SK-N-SH (cell line): ENCODE measurements around the gene LSG1. TPM values are rescaled to one million over a fixed set of nuclear protein-coding genes. Genes with fewer than 3 reads are reported as not detected.
"Not testable (repeated sequence)": the region's sequence is repeated elsewhere in the genome, so short reads cannot be mapped to it uniquely, and the experiment has no call there.

Source experiments
- CTCF ChIA-PET: fragments of 300-600, 350-600 bp; formaldehyde crosslinking; extraction: SDS; loops from one replicate; lab custom pipeline; 2021; lab: Yijun Ruan, JAX
- POLR2A ChIA-PET: fragments of 350-600 bp; sonication (Branson Sonifier 250); formaldehyde crosslinking; extraction: SDS; loops from one replicate; lab custom pipeline; 2020; ENCODE audit warnings: antibody characterized with exemption, inconsistent platforms; lab: Yijun Ruan, JAX
- DNase-seq: peaks from one replicate; pipeline ENCODE4 v3.0.0; 2012
- H2AFZ ChIP-seq: fragments of 200-600 bp; sonication (generic); 2 replicates; pipeline ENCODE4 v1.8.1; 2016; ENCODE audit warnings: antibody characterized with exemption, mild to moderate bottlenecking, low read depth
- H3F3A ChIP-seq: fragments of 200-600 bp; sonication (generic); replicated peaks from 2 replicates; pipeline ENCODE3; 2016; ENCODE audit warnings: antibody characterized with exemption, mild to moderate bottlenecking; ENCODE audit not compliant: insufficient read depth
- H3K27ac ChIP-seq, 2 experiments: fragments of 200-500 bp in 1 of 2; fragments of 200-600 bp in 1 of 2; sonication (Bioruptor generic) in 1 of 2; sonication (generic), shearing (Covaris generic) in 1 of 2; 2 replicates each; pipeline versions ENCODE4 v1.5.1 to v1.6.1; 2014 to 2016; ENCODE audit warnings: low read depth in 2 of 2, inconsistent platforms in 1 of 2, low read length in 1 of 2, mild to moderate bottlenecking in 1 of 2, mixed read lengths in 1 of 2
- H3K27me3 ChIP-seq: fragments of 200-600 bp; sonication (generic), shearing (Covaris generic); 2 replicates; pipeline ENCODE4 v1.6.1; 2016; ENCODE audit warnings: mixed run types; ENCODE audit not compliant: insufficient read depth
- H3K36me3 ChIP-seq, 2 experiments: fragments of 200-500 bp in 1 of 2; fragments of 200-600 bp in 1 of 2; sonication (Bioruptor generic) in 1 of 2; sonication (generic) in 1 of 2; replicated peaks in 1 of 2; 2 replicates each; pipeline versions ENCODE3 to v1.5.1; 2014 to 2016; ENCODE audit warnings: low read length in 1 of 2, mild to moderate bottlenecking in 1 of 2; ENCODE audit not compliant: insufficient read depth in 2 of 2, control insufficient read depth in 1 of 2
- H3K4me1 ChIP-seq, 2 experiments: fragments of 200-500 bp in 1 of 2; fragments of 200-600 bp in 1 of 2; sonication (Bioruptor generic) in 1 of 2; sonication (generic), shearing (Covaris generic) in 1 of 2; 2 replicates each; pipeline versions ENCODE4 v1.5.1 to v1.6.1; 2014 to 2016; ENCODE audit warnings: low read depth in 1 of 2, low read length in 1 of 2, mixed run types in 1 of 2; ENCODE audit not compliant: insufficient read depth in 2 of 2, control insufficient read depth in 1 of 2
- H3K4me2 ChIP-seq: fragments of 200-600 bp; sonication (generic), shearing (Covaris generic); 2 replicates; pipeline ENCODE4 v1.6.1; 2017; ENCODE audit warnings: mixed run types
- H3K4me3 ChIP-seq, 2 experiments: fragments of 200-500 bp in 1 of 2; fragments of 200-600 bp in 1 of 2; sonication (Bioruptor generic) in 1 of 2; sonication (generic), shearing (Covaris generic) in 1 of 2; 2 replicates each; pipeline versions ENCODE4 v1.5.1 to v1.8.1; 2014 to 2016; ENCODE audit warnings: low read depth in 2 of 2, inconsistent platforms in 1 of 2, low read length in 1 of 2, mild to moderate bottlenecking in 1 of 2, mixed read lengths in 1 of 2, moderate library complexity in 1 of 2
- H3K79me2 ChIP-seq: fragments of 200-600 bp; sonication (generic); 2 replicates; pipeline ENCODE4 v1.8.1; 2017; ENCODE audit warnings: mild to moderate bottlenecking; ENCODE audit not compliant: insufficient read depth
- H3K9ac ChIP-seq: fragments of 200-600 bp; sonication (generic); 2 replicates; pipeline ENCODE4 v1.6.1; 2017; ENCODE audit warnings: mixed run types
- H3K9me2 ChIP-seq: fragments of 200-600 bp; sonication (generic); 2 replicates; pipeline ENCODE4 v1.6.1; 2017; ENCODE audit warnings: mixed run types
- H3K9me3 ChIP-seq: fragments of 200-600 bp; sonication (generic); 2 replicates; pipeline ENCODE4 v1.6.1; 2017; ENCODE audit warnings: mixed run types, mild to moderate bottlenecking, moderate library complexity
- H4K20me1 ChIP-seq: fragments of 200-600 bp; sonication (generic); 2 replicates; pipeline ENCODE4 v1.6.1; 2017; ENCODE audit warnings: mild to moderate bottlenecking, mixed run types; ENCODE audit not compliant: insufficient read depth
- EZH2phosphoT487 ChIP-seq: fragments of 200-600 bp; sonication (generic); IDR thresholded peaks from 2 replicates; pipeline ENCODE4 v1.6.1; 2017; ENCODE audit warnings: low read depth, mixed run types, mild to moderate bottlenecking, antibody characterized with exemption, moderate library complexity, borderline replicate concordance
- GABPA ChIP-seq: IDR thresholded peaks from 2 replicates; pipeline ENCODE4 v1.4.0; 2012; ENCODE audit warnings: low read depth, mild to moderate bottlenecking
- GATA2 ChIP-seq: sonication (generic); formaldehyde crosslinking; IDR thresholded peaks from 2 replicates; pipeline ENCODE4 v1.5.0; 2020; ENCODE audit warnings: mild to moderate bottlenecking, missing genetic modification reagents
- JUND ChIP-seq: IDR thresholded peaks from 2 replicates; pipeline ENCODE4 v1.4.0; 2012
- WGBS: methylation state at CpG from one replicate; pipeline ENCODE4 v1.1.6; 2017; ENCODE audit warnings: low lambda C conversion rate; 5-methylcytosine and 5-hydroxymethylcytosine counted together
- polyA plus RNA-seq, 3 experiments: library from polyadenylated mRNA; depleted of rRNA; stranded (reverse); fragments of >200 nt; gene quantifications; 2 replicates each; pipeline ENCODE4 v1.2.3, GENCODE V29; 2012
- TF ChIP-seq, protein P1 (sequence below): IDR thresholded peaks from 2 replicates; pipeline ENCODE4; 2012
- TF ChIP-seq, protein P2 (sequence below): fragments of 150-350 bp; IDR thresholded peaks from 2 replicates; pipeline ENCODE4 v1.6.1; 2017; ENCODE audit warnings: antibody characterized with exemption, low read length, low read depth, borderline replicate concordance

Gene LSG1
- polyA plus RNA-seq, 1 of the 3 experiments (the other 2 are of a cell fraction) = 35.1 TPM

DNA sequence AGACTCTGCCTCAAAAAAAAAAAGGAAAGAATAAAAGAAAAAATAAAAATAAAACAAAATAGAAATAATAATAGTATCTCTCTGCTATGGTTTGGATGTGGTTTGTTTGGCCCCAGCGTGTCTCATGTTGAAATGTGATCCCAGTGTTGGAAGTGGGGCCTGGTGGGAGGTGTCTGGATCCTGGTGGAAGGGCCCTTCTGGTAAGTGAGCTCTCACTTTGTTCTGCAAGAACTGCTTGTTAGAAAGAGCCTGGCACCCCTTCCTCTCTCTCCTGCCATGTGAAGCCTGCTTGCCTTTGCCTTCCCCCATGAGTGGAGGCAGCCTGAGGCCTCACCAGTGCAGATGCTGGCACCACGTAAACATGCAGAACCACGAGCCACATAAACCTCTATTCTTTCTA, 65.0 kb downstream of the LSG1 start:
- Histone ChIP-seq H3K9me2 (no peaks in the 10 kb centered on the region), H3K9me3 (no peaks in the 10 kb centered on the region), H4K20me1 (no peaks in the 10 kb centered on the region), H3K27me3 (no peaks in the 10 kb centered on the region), H3K4me2 (no peak overlapping the region), H3K4me3 (no peak overlapping the region), H3K4me1 (peaks cover 0 to 7% of the 10 kb centered on the region in 2 experiments; a peak in 1 of 4 replicates), H2AFZ (no peak overlapping the region), H3K79me2 (no peaks in the 10 kb centered on the region), H3K9ac (no peak overlapping the region), H3K27ac (no peak overlapping the region), H3K36me3 (peaks cover 0 to 8% of the 10 kb centered on the region in 2 experiments), H3F3A (peaks cover 12% of the 10 kb centered on the region)
- DNase-seq = no peak
- 95% methylated on average over 3 of the region's 3 CpGs for WGBS
- TF ChIP-seq, protein P1, sequence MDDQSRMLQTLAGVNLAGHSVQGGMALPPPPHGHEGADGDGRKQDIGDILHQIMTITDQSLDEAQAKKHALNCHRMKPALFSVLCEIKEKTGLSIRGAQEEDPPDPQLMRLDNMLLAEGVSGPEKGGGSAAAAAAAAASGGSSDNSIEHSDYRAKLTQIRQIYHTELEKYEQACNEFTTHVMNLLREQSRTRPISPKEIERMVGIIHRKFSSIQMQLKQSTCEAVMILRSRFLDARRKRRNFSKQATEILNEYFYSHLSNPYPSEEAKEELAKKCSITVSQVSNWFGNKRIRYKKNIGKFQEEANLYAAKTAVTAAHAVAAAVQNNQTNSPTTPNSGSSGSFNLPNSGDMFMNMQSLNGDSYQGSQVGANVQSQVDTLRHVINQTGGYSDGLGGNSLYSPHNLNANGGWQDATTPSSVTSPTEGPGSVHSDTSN = no peak
- no peak for TF ChIP-seq JUND
- no peak for TF ChIP-seq GABPA
- TF ChIP-seq EZH2phosphoT487 = no peak
- POLR2A ChIA-PET = no interaction called here
- CTCF ChIA-PET = interaction anchor here (3.5 kb wide), 1 partner anchor 12 kb away, joined by 31 read pairs; no protein-coding TSS in a partner anchor

DNA sequence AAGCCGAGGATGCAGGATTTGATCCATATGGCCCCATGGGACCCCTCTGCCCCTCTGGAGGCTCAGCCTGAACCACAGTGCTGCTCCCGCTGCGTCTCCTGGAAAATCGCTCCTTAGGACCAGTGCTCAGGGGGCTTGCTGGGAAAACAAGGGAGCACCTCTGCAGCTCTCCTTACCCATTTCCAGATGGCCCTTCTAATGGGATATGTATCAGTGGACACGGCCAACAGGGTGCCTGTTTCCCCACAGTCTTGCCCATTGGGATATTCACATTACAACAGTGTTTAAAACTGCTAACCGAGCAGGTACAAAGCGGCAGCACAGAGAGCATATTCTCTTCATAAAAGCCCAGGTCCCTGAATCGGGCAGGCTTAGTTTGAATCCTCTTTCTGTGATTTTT, 65.8 kb downstream of the LSG1 start:
- Histone ChIP-seq H3K9ac (no peak overlapping the region), H3K9me3 (no peaks in the 10 kb centered on the region), H3K36me3 (peaks cover 0 to 8% of the 10 kb centered on the region in 2 experiments), H3K79me2 (no peaks in the 10 kb centered on the region), H4K20me1 (no peaks in the 10 kb centered on the region), H3K27ac (no peak overlapping the region), H3K27me3 (no peaks in the 10 kb centered on the region), H3F3A (peaks cover 12% of the 10 kb centered on the region), H2AFZ (no peak overlapping the region), H3K4me2 (no peak overlapping the region), H3K9me2 (no peaks in the 10 kb centered on the region), H3K4me3 (no peak overlapping the region), H3K4me1 (peaks cover 0 to 7% of the 10 kb centered on the region in 2 experiments; a peak in 1 of 4 replicates)
- CTCF ChIA-PET = interaction anchor here (1.3 to 3.5 kb wide), 4 partner anchors 11 to 273 kb away, joined by 3 to 31 read pairs (median 4); no protein-coding TSS in a partner anchor
- 92% methylated on average over 7 of the region's 8 CpGs for WGBS
- DNase-seq = peak; percentile 66
- POLR2A ChIA-PET = no interaction called here
- no peak for TF ChIP-seq JUND
- peak; percentile 54 for TF ChIP-seq GATA2 (CRISPR knock-in tag)
- TF ChIP-seq, protein P2, sequence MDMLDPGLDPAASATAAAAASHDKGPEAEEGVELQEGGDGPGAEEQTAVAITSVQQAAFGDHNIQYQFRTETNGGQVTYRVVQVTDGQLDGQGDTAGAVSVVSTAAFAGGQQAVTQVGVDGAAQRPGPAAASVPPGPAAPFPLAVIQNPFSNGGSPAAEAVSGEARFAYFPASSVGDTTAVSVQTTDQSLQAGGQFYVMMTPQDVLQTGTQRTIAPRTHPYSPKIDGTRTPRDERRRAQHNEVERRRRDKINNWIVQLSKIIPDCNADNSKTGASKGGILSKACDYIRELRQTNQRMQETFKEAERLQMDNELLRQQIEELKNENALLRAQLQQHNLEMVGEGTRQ = no peak

DNA sequence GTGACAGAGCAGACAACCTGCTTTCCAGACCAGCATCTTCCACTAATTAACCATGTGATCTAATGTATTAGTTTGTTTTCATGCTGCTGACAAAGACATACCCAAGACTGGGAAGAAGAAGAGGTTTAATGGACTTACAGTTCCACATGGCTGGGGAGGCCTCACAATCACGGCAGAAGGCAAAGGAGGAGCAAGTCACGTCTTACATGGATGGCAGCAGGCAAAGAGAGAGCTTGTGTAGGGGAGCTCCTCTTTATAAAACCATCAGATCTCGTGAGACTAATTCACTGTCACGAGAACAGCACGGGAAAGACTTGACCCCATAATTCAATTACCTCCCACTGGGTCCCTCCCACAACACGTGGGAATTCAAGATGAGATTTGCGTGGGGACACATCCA, 66.7 kb downstream of the LSG1 start:
- H3K79me2 ChIP-seq, H3K27me3 ChIP-seq, POLR2A ChIA-PET, H3K4me3 ChIP-seq, H3K9me2 ChIP-seq, H3K36me3 ChIP-seq, H4K20me1 ChIP-seq, H3K4me2 ChIP-seq, H3K9ac ChIP-seq, DNase-seq, H3K27ac ChIP-seq, H3K4me1 ChIP-seq, H3K9me3 ChIP-seq, H2AFZ ChIP-seq, H3F3A ChIP-seq: not testable (repeated sequence)
- WGBS = 97% methylated on average over 7 of the region's 7 CpGs
- CTCF ChIA-PET = interaction anchor here (0.9 to 3.5 kb wide), 7 partner anchors 10 to 272 kb away, joined by 3 to 31 read pairs (median 4); partner anchors contain the start of gene LSG1
